SK-N-MC (cell line): Measurements from ENCODE around the gene LRP1B.

Experiments
- EZH2 ChIP-seq: fragments of 200-600 bp; sonication (generic); IDR thresholded peaks from one replicate; pipeline ENCODE4 v1.6.1; 2017; ENCODE audit warnings: antibody characterized with exemption
- POLR2AphosphoS5 ChIP-seq: IDR thresholded peaks from 2 replicates; pipeline ENCODE4 v1.6.1; 2012; ENCODE audit warnings: mild to moderate bottlenecking, low read depth, low read length, borderline replicate concordance

DNA sequence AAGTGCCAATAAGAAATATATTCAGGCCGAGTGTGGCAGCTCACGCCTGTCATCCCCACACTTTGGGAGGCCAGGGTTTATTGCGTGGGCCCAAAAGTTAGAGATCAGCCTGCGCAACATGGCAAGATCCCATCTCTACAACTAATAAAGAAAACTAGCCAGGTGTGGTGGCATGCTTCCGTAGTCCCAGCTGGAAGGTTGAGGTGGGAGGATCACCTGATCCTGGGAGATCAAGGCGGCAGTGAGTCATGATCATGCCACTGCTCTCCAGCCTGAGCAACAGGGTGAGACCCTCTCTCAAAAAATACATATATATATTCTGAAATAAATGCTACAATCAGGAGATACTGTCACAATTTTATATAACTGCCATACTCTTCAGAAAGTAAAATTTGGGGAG, 1745.9 kb downstream of the LRP1B start:
- TF ChIP-seq POLR2AphosphoS5: no peak
- TF ChIP-seq EZH2: no peak
